ENCODE data around the gene SLC22A23.

Gene SLC22A23

DNA sequence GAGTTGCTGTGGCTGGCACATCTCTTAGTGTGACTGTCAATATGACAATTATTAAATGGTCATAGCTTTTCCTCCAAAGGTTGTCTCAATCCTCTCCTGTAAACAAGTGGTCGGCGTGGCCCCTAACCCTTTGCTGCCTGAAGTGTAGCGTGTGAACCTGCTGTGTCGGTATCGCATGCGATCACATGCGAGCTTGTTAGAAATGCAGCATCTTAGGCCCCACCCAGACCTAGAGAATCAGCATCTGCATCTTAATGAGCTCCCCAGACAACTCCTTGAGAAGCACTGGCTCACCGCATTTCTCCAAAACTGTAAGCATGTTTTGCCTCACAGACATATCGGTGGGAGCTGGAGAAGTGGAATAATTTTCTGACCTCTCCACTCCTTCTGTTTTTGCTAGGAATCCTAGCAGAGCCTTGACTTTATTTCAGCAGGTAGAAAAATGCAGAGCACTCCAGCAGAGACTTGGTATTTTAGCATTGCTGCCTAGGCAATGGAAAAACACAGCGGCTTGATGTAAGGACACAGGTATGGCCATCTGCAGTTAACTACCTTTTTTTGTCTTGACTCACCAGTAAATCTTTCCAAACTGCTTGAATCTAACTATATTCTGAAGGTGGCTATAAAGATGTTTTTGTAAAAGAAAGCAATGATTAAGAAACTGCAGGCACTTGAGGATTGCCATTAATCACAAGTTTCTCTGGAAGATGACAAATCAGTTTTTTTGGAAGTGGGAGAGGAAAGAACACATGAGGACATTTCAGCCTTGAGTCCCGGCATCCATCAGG is 130.5 kb downstream of the SLC22A23 start:
- no peak overlapping the region for H3K4me3 ChIP-seq (ENCODE audit: low read depth in 1 of 2, low read length in 1 of 2)
- H3K27ac ChIP-seq: no peak overlapping the region
- no peaks in the 10 kb centered on the region for H3K36me3 ChIP-seq
- H3K4me1 ChIP-seq (ENCODE audit: control insufficient read depth in 1 of 2, insufficient read depth in 1 of 2, low read depth in 1 of 2, low read length in 1 of 2): no peaks in the 10 kb centered on the region
- H3K27me3 ChIP-seq: peaks cover 24% of the 10 kb centered on the region
- TF ChIP-seq, protein P1, sequence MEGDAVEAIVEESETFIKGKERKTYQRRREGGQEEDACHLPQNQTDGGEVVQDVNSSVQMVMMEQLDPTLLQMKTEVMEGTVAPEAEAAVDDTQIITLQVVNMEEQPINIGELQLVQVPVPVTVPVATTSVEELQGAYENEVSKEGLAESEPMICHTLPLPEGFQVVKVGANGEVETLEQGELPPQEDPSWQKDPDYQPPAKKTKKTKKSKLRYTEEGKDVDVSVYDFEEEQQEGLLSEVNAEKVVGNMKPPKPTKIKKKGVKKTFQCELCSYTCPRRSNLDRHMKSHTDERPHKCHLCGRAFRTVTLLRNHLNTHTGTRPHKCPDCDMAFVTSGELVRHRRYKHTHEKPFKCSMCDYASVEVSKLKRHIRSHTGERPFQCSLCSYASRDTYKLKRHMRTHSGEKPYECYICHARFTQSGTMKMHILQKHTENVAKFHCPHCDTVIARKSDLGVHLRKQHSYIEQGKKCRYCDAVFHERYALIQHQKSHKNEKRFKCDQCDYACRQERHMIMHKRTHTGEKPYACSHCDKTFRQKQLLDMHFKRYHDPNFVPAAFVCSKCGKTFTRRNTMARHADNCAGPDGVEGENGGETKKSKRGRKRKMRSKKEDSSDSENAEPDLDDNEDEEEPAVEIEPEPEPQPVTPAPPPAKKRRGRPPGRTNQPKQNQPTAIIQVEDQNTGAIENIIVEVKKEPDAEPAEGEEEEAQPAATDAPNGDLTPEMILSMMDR (IDR thresholded peaks at IDR 0.05): no peak
- no peaks in the 10 kb centered on the region for H3K9me3 ChIP-seq

DNA sequence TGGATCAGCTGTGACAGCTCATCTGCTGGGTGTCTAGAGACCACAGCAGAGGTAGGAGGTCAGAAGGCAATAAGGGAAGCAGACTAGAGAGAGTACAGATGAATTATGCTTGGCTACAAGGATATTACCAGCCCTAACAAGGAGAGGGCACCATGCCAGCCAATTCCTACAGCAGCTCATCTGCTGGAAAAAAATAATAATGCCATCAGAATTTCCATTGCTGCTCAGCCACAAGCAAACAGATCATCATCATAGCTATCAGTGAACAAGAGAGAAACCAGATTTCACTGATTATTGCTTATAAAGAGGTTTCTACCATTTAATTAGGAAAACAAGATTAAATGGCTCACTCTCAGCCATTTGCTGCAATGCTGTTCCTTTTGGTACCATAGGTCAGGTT is 131.6 kb downstream of the SLC22A23 start:
- Histone ChIP-seq H3K27me3 (peaks cover 12% of the 10 kb centered on the region), H3K4me3 (ENCODE audit: low read depth in 1 of 2, low read length in 1 of 2) (no peak overlapping the region), H3K27ac (no peak overlapping the region), H3K9me3 (no peaks in the 10 kb centered on the region), H3K36me3 (no peaks in the 10 kb centered on the region), H3K4me1 (ENCODE audit: control insufficient read depth in 1 of 2, insufficient read depth in 1 of 2, low read depth in 1 of 2, low read length in 1 of 2) (no peaks in the 10 kb centered on the region)
- TF ChIP-seq, protein P1 (IDR thresholded peaks at IDR 0.05): no peak

DNA sequence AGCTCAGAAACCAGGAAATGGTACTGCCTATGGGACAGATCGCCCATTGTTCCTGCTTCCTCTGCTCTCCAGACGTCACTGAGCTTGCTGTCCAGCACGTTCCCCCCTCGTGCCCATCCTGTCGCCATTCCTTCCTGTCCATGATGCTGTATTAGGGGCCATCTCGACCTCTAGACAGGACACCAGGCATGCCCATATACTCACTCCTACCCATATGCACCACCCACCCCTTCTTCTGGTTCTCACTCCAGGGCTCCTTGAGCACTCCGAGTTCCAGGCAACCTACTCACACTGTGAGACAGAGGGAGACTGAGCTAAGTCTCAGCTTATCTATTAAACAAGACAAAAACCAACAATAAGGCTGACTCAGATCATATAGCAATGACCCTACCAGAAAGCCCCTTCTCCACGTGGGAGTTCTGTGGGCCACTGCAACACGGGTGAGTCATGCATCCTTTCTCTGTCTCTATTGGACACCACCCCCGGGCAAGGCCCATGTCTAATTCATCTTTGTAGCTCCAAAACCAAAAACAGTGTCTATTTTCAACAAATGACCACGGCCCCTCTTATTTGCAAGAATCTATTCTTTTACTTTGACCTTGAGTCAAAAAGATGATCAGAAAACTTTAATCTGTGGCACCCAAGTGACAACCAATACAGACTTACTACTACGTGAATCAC is 132.4 kb downstream of the SLC22A23 start:
- H3K27me3 ChIP-seq: peaks cover 9% of the 10 kb centered on the region
- H3K4me1 ChIP-seq (ENCODE audit: control insufficient read depth in 1 of 2, insufficient read depth in 1 of 2, low read depth in 1 of 2, low read length in 1 of 2): no peaks in the 10 kb centered on the region
- no peaks in the 10 kb centered on the region for H3K9me3 ChIP-seq
- no peak overlapping the region for H3K27ac ChIP-seq
- H3K4me3 ChIP-seq (ENCODE audit: low read depth in 1 of 2, low read length in 1 of 2): no peak overlapping the region
- H3K36me3 ChIP-seq: no peaks in the 10 kb centered on the region
- TF ChIP-seq, protein P1 (IDR thresholded peaks at IDR 0.05): no peak

DNA sequence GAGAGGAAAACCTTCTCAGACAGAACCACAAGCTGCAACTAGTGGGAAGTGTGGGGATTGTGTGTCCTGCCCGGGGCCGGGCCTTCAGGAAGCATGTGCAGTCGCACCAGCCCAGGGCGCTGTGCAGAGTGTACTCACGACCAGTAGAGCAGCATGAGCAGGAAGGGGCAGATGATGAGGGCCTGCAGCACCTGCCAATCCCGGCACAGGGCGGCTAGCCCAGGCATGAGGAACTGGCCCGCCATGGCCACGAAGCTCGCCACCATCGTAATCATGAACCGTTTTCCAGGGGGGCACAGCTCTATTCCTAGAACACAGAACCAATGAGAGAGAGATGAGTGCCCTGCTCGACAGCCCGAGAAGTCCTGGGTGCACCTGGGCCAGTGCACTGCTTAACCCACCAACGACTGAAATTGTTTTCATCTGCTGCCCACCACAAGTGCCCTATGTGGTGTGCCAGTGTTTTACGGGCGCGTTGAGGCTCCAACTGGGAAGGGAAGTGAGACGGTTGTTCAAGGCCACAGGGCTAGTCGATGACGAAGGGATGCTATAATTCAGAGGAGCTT is 133.1 kb downstream of the SLC22A23 start:
- no peak overlapping the region for H3K4me3 ChIP-seq (ENCODE audit: low read depth in 1 of 2, low read length in 1 of 2)
- H3K36me3 ChIP-seq: no peaks in the 10 kb centered on the region
- H3K27me3 ChIP-seq: peaks cover 9% of the 10 kb centered on the region
- TF ChIP-seq, protein P1 (IDR thresholded peaks at IDR 0.05): no peak
- H3K4me1 ChIP-seq (ENCODE audit: control insufficient read depth in 1 of 2, insufficient read depth in 1 of 2, low read depth in 1 of 2, low read length in 1 of 2): no peaks in the 10 kb centered on the region
- H3K9me3 ChIP-seq: no peaks in the 10 kb centered on the region
- no peak overlapping the region for H3K27ac ChIP-seq

DNA sequence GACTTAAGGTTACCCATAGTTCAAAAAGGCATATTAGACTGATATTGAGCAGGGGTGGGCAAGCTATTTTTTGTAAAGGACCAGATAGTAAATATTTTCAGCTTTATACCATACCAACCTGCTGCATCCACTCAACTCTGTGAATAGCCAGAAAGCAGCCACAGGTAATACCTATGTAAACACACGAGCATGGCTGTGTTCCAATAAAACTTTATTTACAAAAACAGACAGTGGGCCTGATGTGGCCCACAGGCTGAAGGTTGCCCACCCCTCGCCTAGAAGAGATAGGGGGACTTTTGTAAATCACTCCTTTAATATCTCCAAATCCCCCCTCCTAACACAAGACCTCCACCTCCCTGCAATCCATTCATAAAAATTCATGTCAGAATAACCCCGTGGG is 133.7 kb downstream of the SLC22A23 start:
- Histone ChIP-seq H3K4me1 (ENCODE audit: control insufficient read depth in 1 of 2, insufficient read depth in 1 of 2, low read depth in 1 of 2, low read length in 1 of 2) (no peaks in the 10 kb centered on the region), H3K27me3 (peaks cover 9% of the 10 kb centered on the region), H3K4me3 (ENCODE audit: low read depth in 1 of 2, low read length in 1 of 2) (no peak overlapping the region), H3K36me3 (no peaks in the 10 kb centered on the region), H3K27ac (no peak overlapping the region), H3K9me3 (no peaks in the 10 kb centered on the region)
- TF ChIP-seq, protein P1 (IDR thresholded peaks at IDR 0.05): no peak

Data from neutrophil (primary cell).